ENCODE results near the gene LCN12.
A peak's percentile ranks its signal among the peaks of the same experiment; 100 is the strongest.

The LCN12 gene

DNA sequence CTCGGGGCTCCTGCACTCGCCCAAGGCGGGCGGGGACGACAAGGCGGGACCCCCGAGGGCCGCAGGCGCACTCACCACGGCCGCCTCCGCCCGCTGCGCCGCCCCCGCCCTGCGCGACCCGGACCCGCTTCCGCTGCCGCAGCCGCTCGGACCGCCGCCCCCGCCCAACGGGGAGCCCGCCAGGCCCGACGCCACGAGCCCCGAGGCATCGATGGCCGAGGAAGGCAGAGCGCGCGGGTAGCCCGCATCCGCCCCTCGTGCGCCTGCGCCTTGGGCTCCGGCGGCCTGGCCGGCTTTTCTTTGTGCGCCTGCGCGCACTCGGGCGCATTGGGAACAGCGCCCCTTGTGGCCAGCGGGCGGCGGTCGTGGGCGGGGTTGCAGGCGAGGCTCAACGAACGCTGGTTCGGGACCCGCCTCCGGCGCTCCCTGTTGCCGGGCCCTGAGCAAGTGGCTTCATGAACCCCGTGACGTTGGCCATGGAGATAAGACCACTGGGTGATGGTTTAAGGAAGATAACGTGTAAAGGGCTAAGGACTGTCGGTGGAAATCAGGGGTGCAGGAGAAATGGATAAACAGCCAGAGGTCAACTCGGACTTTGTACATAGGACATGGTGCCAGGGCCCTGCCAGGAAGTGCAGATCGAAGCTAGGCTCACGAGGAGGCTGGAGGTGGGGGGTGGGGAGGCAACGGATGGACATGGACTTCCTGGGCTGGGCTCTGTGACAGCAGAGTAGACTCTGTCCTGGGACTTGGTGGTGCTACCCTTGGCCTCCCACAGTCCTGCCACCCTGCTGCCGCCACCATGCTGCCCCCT is 7.3 kb upstream of the LCN12 start, which contains the start of the genes C8G and FBXW5:
Gene C8G, plus strand, starts transcription at position 725 of the 814 bp plus-strand sequence. Its CDS starts 78 bp downstream, at position 803.
Gene FBXW5, minus strand, starts transcription at position 220 of the 814 bp plus-strand sequence. CDS start 655 bp downstream, outside the sequence.
- DNase-seq (ENCODE audit: low read depth in 2 of 2) = peak; percentile 82

DNA sequence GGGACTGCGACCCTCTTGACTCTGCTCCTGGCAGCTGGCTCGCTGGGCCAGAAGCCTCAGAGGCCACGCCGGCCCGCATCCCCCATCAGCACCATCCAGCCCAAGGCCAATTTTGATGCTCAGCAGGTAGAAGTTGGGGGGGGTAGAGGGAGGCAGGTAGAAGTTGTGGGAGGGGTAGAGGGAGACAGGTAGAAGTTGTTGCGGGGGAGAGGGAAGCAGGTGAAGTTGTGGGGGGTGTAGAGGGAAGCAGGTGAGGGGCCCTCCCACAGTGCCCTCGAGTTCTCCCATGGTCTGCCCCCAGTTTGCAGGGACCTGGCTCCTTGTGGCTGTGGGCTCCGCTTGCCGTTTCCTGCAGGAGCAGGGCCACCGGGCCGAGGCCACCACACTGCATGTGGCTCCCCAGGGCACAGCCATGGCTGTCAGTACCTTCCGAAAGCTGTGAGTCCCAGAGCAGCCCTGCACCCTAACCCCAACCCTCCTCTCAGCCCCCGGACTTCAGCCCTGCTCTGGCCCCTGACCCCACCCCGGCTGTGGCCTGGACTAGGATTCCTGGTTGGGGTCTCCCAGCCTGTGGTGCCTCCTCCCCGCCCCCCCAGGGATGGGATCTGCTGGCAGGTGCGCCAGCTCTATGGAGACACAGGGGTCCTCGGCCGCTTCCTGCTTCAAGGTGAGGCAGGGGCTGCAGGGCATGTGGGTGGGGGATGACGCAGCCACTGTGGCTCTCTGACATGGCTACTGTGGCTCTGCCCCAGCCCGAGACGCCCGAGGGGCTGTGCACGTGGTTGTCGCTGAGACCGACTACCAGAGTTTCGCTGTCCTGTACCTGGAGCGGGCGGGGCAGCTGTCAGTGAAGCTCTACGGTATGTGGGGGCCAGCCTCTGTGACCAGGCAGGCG is 6.5 kb upstream of the LCN12 start:
- DNase-seq (ENCODE audit: low read depth in 2 of 2) = no peak

DNA sequence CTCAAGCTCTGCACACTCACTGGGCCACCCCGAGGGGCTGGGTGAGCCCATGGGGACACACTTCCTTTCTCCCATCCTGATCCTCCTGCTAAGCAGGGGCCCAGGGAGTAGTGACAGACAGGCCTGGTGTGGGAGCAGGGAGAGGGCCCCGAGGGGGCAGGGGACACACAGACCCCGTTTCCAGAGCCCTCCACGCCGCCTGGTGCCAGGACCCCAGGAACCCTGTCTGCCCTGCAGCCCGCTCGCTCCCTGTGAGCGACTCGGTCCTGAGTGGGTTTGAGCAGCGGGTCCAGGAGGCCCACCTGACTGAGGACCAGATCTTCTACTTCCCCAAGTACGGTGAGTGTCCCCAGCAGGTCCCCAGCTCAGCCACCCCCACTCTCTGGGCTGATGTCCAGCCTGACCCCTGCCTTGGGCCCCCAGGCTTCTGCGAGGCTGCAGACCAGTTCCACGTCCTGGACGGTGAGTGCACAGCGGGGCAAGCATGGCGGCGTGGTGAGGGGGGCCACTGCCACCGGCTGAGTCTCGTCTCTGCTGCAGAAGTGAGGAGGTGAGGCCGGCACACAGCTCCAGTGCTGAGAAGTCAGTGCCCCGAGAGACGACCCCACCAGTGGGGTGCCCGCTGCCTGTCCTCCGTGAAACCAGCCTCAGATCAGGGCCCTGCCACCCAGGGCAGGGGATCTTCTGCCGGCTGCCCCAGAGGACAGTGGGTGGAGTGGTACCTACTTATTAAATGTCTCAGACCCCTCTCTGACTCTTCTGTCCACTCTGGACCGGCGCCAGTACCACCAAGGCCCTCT is 5.6 kb upstream of the LCN12 start:
- DNase-seq (ENCODE audit: low read depth in 2 of 2) = no peak

DNA sequence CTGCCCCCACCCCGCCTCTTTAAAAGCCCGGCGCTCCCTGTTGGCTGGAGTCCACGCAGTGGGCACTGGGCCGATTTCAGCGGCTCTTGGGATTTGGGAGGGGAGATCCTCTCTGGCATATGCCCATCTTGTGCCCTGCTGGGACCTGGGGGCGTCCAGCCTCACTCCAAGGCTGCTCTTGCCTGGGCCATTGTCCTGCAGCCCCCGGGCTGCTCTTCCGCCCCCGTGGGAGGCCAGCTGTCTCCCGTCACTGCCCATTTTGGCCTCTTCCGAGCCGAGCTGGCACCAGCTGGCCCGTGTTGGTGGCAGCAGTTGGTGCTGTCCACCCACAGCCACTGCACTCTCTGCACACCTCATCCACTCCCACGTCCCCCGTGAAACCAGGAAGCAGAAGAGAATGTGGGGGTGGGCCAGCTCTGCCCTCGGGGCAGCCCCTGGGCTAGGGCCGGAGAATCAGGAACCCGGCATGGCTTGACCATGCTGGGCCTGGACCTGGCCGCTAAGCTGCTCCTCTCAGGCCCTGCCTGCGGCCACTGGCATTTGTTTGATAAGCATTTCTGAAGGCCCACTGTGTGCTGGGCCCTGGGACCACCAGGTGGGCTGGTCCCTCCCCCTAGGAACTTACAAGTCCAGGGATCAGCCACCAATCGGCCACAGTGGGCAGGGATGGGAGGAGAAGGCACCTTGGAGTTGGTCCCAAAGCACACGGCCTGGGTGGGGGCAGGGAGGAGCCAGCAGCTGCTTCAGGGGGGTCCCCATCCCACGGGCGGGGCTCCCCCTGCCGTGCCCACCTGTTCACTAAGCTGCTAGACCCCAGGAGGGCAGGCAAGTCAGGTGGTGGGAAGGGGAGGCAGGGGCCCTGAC is 4.8 kb upstream of the LCN12 start:
- DNase-seq (ENCODE audit: low read depth in 2 of 2) = no peak

DNA sequence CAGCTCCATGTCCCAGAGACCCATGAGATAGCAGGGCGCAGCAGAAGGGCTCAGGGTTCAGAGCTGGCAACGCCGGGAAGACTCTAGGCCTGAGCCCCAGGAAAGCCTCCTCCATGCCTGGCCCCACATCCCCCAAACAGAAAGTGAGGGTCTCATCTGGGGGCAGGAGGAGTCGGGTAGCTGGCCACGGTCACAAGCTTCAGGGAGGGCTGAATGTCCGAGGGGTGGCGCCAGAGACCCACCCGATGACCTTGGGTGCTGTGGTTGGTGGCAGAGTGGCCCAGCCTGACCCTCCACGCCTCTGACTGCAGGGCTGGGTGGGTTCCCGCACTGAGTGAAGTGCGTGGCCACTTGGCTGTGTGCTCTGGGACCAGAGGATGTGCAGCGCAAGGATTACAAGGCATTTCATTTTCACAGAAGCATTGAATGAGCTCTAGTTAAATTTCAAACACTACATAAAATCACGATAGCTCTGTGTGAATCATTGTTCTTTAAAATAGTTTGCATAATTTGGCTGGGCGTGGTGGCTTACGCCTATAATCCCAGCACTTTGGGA is 4.0 kb upstream of the LCN12 start:
- no peak for DNase-seq (ENCODE audit: low read depth in 2 of 2)

DNA sequence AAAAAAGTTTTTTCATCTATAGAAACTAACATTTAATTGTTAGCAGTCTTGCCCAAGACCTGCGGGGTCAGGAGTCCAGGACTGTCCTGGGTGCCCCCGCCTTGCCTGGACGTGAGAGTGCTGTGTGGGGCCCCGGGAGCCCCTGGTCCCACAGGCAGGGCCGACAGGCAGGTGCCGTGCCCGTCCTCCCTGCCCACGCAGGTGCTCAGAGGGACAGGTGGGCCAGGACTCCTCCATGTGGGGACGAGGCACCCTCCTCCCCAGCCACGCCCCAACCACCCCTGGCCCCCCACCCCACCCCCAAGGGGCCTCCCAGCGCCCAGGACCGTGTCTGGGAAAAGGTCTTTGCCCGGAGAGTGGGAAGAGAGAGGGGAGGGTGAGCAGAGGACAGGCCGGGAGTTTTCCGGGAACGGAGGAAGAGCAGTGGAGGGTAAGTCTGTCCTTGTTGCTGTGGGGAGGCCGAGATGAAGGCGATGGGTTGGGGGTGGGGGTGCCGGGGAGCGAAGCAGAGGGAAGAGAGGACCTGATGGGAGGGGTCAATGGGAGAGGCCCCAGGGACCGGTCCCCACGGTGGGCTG is 2.7 kb upstream of the LCN12 start:
- no peak for DNase-seq (ENCODE audit: low read depth in 2 of 2)

DNA sequence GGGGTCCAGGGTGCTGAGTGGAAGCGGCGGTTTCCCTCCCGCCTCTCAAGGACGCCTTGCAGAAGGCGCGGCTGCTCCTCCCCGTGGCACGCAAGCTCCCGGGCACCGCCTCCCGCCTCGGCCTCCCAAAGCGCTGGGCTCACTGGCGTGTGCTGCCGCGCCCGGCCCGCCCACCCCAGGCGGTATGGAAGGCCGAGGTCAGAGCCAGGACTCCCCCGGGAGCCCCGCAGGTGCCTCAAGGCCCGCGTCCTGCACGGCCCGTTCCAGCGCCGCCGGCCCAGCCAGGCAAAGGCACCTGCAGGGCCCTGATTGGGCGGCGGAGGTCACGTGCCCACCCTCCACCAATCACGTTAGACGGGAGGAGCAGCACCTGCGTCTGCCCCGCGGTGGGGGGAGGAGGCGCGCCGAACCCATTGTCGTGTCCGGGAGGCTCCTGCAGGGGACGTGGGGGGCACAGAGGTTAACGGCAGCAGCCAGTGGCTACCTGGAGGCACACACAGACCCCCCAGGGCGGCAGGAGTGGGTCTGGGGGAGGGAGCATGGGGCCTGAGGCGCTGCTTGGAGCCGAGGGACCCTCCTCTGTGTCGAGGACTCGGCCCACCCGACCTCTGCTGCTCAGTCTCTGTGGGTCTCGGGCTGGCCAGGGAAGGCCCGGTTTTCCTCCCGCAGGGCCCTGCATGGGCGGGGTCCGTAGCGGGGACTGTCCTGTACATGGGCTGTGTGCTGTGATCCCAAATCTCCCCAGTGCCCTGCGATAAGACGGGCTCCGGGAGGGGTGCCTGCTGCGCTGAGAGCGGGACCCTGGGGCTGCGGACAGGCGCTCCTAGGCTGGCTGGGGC is 2.0 kb upstream of the LCN12 start:
- DNase-seq (ENCODE audit: low read depth in 2 of 2) = peak; percentile 30 to 35

DNA sequence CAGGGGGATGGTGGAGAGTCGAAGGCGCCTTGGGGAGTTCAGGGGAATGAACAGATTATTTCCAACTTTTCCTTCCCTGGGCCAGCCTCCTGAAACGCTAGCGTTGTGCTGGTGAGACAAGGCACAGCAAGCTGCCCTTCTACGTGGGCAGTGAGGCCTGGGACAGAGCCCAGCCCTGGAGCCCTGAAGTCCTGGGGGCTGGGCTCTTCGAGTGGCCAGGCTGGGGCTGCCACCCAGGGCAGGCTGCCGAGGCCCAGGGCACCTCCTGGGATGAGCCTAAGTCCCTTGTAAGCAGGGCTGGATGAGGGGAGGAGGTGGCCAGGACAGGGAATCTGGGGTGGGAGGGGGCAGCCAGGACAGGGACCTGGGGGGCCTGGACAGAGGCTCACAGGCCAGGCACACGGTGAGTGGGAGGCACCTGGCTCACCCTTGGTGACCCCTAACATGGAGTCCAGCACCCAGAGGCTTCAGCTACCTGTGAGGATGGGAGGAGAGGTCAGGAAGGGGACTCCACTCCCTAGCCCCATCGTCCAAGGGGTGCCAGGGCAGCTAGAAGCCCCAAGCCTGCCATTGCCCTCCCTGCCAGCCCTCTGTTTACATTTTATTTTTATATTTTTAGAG is 1.3 kb upstream of the LCN12 start:
- no peak for DNase-seq (ENCODE audit: low read depth in 2 of 2)

DNA sequence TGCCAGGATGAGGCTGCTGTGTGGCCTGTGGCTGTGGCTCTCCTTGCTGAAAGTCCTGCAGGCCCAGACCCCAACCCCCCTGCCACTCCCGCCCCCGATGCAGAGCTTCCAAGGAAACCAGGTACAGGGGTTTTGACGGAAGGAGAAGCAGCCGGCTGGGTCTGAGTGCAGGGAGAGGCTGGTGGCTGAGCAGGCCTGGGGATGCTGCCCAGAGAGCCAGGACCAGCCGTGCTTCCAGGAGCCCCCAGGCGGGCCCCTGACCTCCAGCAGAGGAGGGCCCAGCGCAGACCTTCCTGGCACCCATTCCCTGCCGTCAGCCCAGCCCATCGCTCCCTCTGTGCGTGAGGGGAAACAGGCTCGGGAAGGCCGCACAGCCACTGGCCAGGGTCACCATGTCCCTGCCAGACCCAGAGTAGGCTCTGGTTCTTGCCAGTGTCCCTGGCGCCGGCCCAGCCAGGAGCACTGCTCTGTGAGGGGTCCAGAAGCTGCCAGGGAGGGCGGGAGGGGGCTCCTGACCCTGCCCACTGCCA is 313 bp downstream of the LCN12 start:
- DNase-seq (ENCODE audit: low read depth in 2 of 2) = no peak

DNA sequence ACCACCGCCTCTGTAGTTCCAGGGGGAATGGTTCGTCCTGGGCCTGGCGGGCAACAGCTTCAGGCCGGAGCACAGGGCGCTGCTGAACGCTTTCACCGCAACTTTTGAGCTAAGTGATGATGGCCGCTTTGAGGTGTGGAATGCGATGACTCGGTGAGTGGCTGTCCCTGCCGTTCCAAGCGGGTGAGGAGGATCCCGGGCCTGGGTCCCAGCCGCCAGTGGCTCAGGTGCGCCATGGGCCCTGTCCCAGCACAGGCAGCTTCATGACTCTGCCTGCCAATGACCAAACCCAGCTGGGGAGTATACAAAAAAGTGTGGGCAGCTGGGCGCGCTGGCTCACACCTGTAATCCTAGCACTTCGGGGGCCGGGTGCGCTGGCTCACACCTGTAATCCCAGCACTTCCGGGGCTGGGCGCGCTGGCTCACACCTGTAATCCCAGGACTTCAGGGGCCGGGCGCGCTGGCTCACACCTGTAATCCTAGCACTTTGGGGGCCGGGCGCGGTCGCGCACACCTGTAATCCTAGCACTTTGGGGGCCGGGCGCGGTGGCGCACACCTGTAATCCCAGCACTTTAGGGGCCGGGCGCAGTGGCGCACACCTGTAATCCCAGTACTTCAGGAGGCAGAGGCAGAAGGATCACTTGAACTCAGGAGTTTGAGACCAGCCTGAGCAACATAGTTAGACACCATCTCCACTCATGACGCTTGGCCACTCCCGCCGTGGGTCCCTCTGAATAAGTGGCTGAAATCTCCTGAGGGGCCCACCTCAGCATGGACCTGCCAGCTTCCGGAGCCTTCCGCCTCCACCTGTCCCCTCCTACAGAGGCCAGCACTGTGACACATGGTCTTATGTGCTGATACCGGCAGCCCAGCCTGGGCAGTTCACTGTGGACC is 1.1 kb downstream of the LCN12 start:
- no peak for DNase-seq (ENCODE audit: low read depth in 2 of 2)

DNA sequence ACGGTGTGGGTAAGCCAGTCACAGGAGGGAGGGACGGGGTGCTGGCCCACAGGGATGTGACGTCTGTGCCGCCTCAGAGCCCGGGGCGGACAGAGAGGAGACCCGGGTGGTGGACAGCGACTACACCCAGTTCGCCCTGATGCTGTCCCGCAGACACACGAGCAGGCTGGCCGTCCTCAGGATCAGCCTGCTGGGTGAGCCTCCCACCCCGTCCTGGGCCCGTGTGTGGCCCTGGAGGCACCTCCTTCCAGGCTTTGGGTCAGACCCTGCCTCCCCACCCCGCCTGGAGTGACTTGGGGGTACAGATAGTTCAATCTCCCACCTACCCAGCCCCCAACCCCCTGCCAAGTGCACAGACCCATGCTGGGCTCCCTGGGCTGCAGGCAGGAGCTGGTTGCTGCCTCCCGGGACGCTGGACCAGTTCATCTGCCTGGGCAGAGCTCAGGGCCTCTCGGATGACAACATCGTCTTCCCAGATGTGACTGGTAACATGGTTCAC is 1.7 kb downstream of the LCN12 start:
- no peak for DNase-seq (ENCODE audit: low read depth in 2 of 2)

DNA sequence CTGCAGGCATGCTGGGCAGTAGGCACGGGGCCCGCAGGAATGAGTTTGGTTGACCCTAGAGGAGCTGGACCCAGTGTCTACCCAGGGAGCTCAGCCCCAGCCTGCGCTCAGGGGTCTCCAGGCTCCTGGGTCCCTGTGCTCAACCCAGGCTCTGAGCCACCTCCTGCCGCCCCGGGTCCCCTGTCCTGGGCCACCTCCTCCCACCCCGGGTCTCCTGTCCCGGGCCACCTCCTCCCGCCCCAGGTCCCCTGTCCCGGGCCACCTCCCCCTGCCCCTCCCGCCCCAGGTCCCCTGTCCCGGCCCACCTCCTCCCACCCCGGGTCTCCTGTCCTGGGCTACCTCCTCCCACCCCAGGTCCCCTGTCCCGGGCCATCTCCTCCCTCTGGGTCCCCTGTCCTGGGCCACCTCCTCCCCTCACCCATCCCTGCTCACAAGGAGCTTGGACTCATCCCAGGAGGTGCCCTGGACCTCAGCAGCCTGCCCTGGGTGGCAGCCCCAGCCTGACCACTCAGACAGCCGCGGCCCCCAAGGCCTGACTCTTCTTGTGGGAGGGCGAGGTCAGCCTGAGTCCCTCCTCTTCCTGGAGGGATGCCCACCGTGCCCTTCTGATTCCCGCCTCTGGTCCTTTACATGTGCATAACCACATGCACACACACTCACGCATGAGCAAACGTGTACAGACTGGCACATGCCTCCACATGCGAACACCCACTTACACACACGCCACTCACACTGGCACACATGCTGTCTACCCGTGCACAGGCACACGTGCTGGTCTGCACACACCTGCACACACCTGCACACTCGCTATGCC is 2.4 kb downstream of the LCN12 start:
- no peak for DNase-seq (ENCODE audit: low read depth in 2 of 2)

DNA sequence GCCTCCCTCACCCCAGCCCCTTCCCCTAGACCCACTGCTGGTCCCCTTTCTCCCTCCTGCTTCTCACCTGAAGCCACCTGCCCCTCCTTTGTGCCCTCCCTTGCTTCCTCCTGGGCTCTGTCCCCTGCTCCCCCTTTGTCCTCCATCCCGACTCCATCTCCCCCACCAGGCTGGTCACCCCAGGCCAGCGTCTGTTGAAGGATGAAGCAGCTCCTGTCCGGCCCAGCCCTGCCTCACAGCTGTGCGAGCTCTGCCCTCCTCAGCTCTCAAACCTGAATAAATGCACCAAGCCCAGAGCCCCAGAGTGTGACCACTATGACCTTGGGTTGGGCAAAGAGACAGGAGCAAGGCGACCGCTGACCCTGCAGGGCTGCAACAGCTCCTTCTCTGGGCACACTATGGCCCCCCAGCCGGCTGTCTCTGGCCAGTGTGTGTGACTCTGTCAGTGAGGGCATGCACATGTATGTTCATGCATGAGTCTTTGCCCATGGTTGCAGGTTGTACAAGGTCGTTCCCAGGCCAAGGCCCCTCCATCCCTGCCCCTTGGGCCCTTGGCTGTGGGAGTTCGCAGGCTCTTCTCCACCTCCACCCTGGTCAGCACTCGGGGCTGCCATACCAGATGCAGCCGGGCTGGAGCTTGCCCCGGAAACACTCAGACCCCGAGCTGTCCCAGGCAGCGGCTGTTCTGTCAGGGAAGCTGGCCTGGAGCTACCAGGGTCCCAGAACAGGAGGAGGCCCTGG is 3.3 kb downstream of the LCN12 start:
- DNase-seq (ENCODE audit: low read depth in 2 of 2) = no peak

DNA sequence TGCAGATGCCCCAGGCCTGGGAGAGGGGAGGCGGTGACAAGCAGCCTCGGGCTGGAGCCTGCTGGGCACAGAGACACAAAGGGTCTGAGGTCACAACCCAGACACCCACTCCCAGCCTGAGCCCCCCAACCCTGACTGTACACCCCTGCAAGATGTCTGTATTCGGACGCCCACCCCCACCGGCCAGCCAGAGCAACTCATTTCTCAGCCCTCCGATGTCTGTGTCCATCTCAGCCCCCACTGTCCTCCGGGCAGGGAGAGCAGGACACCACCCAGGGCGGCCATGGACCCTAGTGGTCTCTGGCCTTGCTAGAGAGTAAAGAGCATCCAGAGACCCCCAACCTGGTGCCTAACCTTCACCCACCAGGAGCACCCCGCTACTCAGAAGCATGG is 3.9 kb downstream of the LCN12 start:
- DNase-seq (ENCODE audit: low read depth in 2 of 2) = no peak

DNA sequence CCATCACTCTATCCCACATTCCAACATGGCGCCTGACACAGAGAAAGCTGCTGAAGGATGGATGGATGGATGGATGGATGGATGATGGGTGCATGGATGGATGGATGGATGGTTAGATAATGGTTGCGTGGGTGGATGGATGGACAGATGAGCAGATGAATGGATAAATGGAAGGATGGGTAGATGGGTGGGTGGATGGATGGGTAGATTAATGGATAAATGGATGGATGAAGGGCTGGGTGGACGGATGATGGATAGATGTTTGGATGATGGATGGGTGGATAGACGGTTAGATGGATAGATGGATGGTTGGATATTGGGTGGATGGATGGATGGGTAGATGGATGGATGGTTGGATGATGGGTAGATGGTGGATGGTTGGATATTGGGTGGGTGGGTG is 4.5 kb downstream of the LCN12 start:
- DNase-seq (ENCODE audit: low read depth in 2 of 2) = no peak

DNA sequence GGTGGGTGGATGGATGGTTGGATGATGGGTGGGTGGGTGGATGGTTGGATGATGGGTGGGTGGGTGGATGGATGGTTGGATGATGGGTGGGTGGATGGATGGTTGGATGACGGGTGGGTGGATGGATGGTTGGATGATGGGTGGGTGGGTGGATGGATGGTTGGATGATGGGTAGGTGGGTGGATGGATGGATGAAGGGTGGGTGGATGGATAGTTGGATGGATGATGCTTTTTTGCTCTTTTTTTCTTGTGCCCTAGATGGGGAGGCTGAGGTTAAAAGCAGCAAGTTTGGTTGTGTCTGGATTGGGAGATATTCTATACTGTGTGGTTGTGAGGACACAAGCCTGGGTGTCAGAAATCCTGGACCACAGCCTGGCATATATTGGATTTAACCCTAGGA is 5.4 kb downstream of the LCN12 start:
- no peak for DNase-seq (ENCODE audit: low read depth in 2 of 2)

All from fibroblast of skin of left biceps (primary cell).